Colon (tissue), 2 donors: ENCODE measurements around the gene LCE1F.

Experiments used
- FAIRE-seq: peaks from 2 replicates; lab custom pipeline; 2012; peaks lifted over from hg19 to GRCh38; lab: Jason Lieb, UNC
- donor health status: control.
- donor health status: control.

The LCE1F gene

DNA sequence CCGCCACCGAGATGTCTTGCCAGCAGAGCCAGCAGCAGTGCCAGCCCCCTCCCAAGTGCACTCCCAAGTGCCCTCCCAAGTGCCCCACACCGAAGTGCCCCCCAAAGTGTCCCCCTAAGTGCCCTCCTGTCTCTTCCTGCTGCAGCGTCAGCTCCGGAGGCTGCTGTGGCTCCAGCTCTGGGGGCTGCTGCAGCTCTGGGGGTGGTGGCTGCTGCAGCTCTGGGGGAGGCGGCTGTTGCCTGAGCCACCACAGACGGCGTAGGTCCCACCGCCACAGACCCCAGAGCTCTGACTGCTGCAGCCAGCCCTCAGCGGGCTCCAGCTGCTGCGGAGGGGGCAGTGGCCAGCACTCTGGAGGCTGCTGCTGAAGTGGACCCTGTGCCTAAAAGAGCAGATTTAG is 1.4 kb downstream of the LCE1F start:
- no peak for FAIRE-seq

- no peak for FAIRE-seq
Observed at GRCh38 chr1:152777510-152778137, 2.7 kb downstream of the LCE1F start.

DNA sequence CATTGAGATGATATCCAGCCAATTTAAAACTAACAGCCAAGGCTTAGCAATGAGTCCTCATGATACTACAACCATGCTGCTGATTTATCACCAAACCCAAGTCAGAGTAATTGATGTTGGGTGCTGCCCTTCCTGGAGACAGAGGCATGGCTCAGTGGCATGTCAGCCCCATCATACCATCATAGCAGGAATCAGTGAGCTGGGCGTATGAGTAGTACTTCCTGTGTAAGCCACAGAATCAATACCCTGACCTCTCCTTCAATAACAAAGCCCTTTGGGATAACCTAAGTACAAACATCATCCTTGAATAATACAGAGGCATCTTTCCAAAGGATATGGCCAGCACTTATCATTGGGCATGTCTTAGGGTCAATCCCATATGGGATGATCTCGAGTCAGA is 8.2 kb downstream of the LCE1F start:
- no peak for FAIRE-seq

DNA sequence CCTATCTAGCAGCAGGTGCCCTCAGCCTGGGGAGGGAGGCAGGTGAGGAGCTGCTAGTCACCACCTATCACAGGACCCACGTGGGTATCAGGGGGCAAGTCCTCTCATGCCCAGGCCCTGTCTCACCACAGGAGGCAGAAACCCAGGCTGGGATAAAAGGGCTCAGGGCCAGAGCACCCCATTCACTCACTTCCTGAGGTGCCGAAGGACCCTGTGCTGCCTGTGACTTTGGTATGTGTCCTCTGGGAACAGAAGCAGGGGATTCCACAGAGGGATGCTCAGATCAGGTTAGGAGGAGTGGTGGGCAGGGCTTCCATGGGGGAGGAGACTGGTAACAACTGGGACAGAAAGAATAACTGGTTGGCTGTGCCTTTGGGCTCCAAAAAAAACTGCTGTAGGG is 11.1 kb downstream of the LCE1F start, which contains the start of gene LCE1E:
Gene LCE1E (plus strand): TSS at position 181 of the 400 bp plus-strand sequence. CDS start 1,043 bp downstream, outside the sequence.
- FAIRE-seq = no peak

DNA sequence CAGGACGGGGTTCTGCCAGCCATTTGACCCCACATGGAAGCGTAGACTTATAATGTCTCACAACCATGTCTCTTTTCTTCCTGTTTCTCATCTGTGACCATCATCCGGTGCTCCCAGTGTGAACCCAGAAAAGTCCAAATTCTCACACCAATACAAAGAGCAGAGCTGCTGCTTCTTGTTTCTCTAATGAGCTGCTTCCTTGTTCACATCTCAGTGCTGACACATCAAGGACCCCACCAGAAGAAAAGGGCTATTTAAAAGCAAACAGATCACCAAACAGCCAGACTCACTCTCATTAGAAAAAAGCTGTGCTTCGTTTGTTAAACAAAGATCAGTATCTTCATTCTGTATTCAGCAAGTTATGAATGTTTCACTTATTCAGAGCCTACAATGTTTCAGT is 20.7 kb downstream of the LCE1F start:
- no peak for FAIRE-seq

DNA sequence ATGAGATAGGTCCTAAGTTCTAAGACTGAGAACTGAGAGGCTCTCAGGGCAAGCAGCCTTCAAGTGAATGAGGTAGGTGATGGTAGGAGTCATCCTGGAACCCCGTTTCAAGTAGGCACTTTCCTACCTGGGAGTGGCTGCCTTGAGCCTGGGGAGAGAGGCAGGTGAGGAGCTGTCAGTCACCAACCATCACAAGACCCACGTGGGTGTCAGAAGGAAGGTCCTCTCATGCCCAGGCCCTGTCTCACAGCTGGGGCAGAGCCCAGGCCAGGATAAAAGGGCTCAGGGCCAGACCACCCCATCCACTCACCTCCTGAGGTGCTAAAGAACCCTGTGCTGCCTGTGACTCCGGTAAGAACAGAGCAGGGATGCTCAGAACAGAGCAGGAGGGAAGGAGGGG is 21.5 kb downstream of the LCE1F start, which contains the start of gene LCE1D:
Gene LCE1D (plus strand): TSS at position 301 of the 400 bp plus-strand sequence. CDS start 1,074 bp downstream, outside the sequence.
- no peak for FAIRE-seq

- no peak for FAIRE-seq
Observed at GRCh38 chr1:152801333-152801732, 26.4 kb downstream of the LCE1F start.

DNA sequence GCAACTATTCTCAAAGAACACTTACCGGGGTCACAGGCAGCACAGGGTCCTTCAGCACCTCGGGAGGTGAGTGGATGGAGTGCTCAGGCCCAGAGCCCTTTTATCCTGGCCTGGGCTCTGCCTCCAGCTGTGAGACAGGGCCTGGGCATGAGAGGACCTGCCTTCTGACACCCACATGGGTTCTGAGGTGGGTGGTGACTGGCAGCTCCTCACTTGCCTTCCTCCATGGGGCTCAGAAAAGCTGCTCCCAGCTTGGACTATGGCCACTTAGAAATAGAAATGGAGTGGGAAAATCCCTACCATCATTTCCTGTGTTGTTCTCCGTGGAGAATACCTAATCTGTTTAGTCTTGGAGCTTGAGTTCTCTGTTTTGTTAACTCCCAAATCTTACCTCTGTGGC is 31.6 kb downstream of the LCE1F start, which contains the start of gene LCE1C:
Gene LCE1C (minus strand): TSS at position 76 of the 400 bp plus-strand sequence. CDS start 1,173 bp downstream, outside the sequence.
- FAIRE-seq = no peak

DNA sequence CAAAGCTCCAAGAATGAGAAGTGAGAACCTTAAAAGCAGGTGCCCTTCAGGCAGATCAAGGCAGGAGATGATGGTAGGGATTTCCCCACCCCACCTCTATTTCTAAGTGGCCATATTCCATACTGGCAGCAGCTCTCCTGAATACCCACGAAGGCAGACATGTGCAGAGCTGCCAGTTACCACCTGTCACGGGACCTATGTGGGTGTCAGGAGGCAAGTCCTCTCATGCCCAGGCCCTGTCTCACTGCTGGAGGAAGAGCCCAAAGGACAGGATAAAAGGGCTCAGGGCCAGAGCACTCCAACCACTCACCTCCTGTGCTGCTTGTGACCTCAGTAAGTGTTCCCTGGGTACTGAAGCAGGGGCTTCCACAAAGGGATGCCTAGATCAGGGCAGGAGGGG is 36.1 kb downstream of the LCE1F start:
- FAIRE-seq = no peak

DNA sequence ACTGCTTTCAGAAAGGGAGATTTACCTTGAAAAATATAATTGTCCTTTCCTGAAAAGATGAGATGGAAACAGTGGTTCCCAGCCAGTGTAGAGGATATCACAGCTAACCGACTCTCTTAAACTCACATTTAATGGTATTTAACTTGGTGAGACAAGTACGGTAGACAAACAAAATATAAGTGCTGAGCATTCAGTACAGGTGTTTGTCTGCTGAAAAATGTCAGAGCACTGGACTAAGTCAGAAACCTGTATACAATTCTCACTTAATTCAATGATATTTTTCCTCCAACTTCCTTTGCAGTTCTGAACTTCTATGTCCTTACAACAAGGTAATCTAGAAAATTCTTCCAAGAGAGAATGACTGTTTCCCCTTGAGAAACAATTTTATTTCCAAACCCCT is 36.7 kb downstream of the LCE1F start, which contains the start of gene LCE1B:
Gene LCE1B (plus strand): TSS at position 301 of the 400 bp plus-strand sequence. CDS start 476 bp downstream, outside the sequence.
- FAIRE-seq = no peak

DNA sequence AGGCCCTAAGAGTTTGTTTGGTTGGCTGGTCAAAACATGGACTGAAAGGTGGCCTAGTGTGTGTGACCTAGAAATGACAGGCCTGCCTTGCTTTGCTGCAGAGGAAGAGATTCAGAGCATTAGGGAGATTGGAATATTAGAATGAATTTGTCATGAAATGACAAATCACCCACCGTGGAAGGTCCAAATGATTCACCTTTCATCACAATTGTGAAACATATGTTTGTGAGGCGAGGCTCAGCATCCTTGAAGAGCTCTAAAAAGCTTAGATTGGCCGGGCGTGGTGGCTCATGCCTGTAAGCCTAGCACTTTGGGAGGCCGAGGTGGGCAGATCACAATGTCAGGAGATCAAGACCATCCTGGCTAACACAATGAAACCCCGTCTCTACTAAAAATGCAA is 42.4 kb downstream of the LCE1F start:
- no peak for FAIRE-seq

DNA sequence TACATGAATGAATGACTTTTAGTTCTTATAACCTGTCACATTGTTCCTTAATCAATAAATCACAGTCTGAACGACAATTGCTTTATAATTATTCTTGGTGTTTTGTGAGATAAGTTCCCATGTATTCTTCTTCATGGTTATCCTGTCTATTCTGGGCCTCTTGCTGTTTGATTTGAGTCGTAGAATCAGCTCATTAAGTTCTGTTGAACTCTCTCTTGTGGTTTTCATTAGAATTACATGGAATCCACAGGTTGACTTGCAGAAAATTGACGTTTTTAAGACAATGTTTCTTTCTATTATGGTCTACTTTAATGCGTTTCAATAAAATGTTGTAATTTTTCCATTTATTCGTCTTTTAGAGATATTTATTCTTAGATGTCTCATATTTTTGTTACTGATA is 48.4 kb downstream of the LCE1F start:
- FAIRE-seq = no peak

DNA sequence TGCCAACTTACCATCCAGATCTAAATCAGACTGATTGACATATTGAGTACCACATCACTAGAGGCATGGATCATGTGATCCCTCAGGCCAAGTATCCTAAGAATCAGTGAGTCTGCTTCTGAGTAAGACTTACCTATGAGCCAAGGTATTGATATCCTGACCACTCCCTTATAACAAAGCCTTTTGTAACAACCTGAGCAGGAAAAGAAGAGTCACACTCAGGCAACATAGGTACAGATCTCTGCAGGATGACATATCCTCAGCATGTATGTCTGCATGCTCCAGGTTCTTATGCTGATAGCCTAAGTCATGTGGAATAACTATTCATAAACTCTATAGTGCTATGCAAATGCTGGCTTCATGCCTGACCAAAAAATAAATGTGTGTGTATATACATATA is 50.0 kb downstream of the LCE1F start:
- no peak for FAIRE-seq
